Measurements from ENCODE around the gene DYNC2H1. TPM values are rescaled to one million over a fixed set of nuclear protein-coding genes. Genes with fewer than 3 reads are reported as not detected.

The DYNC2H1 gene
- total and polyA plus RNA-seq, 3 donors from 2014 or later, result 28.7 to 43.1 (median 31.5) TPM

DNA sequence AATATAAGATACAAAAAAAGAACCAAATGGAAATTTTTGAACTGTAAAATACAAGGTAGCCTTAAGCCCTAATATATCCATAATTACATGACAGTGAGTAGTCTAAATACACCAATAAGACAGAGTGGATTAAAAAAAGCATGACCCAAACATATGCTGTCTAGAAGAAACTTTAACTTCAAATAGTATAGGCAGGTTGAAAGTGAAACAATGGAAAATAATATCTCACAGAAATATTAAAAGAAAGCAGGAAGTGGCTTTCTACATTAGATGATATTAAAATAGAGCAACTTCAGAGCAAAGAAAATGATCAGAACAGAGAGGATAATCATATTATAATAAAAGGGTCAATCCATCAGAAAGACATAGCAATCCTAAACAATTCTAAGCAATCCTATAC is 39.1 kb upstream of the DYNC2H1 start:
- no peaks in the 10 kb centered on the region for H3K36me3 ChIP-seq (ENCODE audit: low read depth, missing control alignments)
- TF ChIP-seq, protein P1, sequence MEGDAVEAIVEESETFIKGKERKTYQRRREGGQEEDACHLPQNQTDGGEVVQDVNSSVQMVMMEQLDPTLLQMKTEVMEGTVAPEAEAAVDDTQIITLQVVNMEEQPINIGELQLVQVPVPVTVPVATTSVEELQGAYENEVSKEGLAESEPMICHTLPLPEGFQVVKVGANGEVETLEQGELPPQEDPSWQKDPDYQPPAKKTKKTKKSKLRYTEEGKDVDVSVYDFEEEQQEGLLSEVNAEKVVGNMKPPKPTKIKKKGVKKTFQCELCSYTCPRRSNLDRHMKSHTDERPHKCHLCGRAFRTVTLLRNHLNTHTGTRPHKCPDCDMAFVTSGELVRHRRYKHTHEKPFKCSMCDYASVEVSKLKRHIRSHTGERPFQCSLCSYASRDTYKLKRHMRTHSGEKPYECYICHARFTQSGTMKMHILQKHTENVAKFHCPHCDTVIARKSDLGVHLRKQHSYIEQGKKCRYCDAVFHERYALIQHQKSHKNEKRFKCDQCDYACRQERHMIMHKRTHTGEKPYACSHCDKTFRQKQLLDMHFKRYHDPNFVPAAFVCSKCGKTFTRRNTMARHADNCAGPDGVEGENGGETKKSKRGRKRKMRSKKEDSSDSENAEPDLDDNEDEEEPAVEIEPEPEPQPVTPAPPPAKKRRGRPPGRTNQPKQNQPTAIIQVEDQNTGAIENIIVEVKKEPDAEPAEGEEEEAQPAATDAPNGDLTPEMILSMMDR (IDR thresholded peaks at IDR 0.05), result no peak
- TF ChIP-seq POLR2A (IDR thresholded peaks at IDR 0.05), result no peak
- H3K27ac ChIP-seq, result no peak overlapping the region
- H3K27me3 ChIP-seq, result no peaks in the 10 kb centered on the region
- no peak overlapping the region for H3K4me3 ChIP-seq
- no peaks in the 10 kb centered on the region for H3K9me3 ChIP-seq
- no peaks in the 10 kb centered on the region for H3K4me1 ChIP-seq
- no peak for DNase-seq
- intact Hi-C loops (cut with DNase I; ENCODE audit: low total_unique reads), result no loop called here

DNA sequence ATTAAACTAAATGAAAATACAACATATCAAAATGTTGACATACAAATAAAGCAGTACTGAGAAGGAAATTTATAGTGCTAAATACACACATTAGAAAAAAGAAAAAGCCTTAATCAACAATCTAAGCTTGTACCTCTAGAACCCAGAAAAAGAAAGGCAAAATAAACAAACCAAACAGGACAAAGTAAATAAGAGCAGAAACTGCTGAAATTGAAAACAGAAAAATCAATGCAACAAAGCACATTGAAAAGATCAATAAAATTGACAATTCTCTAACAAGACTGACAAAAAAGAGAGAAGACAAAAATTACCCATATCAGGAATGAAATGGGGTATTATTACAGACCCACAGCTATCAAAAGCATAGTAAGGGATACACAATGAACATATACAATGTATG is 38.2 kb upstream of the DYNC2H1 start:
- no peak for TF ChIP-seq POLR2A (IDR thresholded peaks at IDR 0.05)
- TF ChIP-seq, protein P1 (IDR thresholded peaks at IDR 0.05), result no peak
- Histone ChIP-seq H3K9me3 (no peaks in the 10 kb centered on the region), H3K36me3 (ENCODE audit: low read depth, missing control alignments) (no peaks in the 10 kb centered on the region), H3K27ac (no peak overlapping the region), H3K27me3 (no peaks in the 10 kb centered on the region), H3K4me1 (no peaks in the 10 kb centered on the region), H3K4me3 (no peak overlapping the region)
- intact Hi-C loops (cut with DNase I; ENCODE audit: low total_unique reads), result no loop called here
- no peak for DNase-seq

DNA sequence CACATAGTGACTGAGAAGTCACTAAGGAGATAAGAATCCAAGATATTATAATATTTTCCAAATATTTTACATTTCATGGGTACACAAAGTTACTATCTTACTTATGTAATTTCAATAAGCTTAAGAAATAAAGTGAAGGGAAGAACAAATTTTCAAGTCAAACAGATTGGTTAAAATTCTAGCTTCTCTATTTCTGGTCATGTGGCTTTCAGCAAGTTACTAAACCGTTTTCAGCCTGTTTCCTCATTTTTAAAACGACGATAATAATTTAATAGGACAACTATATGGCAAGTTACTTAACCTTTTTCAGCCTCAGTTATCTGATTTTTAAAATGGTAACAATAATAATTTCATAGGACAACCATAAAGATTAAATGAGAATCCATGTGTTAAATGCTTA is 32.9 kb upstream of the DYNC2H1 start:
- Histone ChIP-seq H3K27ac (no peak overlapping the region), H3K9me3 (no peaks in the 10 kb centered on the region), H3K36me3 (ENCODE audit: low read depth, missing control alignments) (no peaks in the 10 kb centered on the region), H3K27me3 (no peaks in the 10 kb centered on the region), H3K4me3 (no peak overlapping the region), H3K4me1 (no peaks in the 10 kb centered on the region)
- DNase-seq, result no peak
- WGBS, 2 donors, result 89 to 91% methylated on average over 3 of the region's 3 CpGs
- intact Hi-C loops (cut with DNase I; ENCODE audit: low total_unique reads), result no loop called here
- TF ChIP-seq POLR2A (IDR thresholded peaks at IDR 0.05), result no peak
- TF ChIP-seq, protein P1 (IDR thresholded peaks at IDR 0.05), result no peak

DNA sequence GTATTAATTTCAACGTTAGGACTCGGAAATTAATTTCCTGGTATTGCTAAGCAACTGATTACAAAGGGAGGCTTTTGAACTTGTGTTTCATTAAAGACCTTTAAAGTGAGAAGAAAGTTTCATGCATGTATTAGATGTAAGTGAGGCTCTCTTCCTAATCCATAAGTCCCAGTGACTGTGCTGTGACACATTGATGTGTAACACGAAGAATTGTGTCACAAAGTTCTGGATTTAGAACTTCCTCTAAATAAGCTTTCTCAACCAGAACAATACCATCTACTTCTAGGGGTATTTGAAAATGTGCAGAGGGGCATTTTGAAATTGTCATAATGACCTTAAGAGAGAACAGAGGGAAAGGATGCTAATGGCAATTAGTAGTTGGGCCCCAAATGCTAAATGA is 31.7 kb upstream of the DYNC2H1 start:
- intact Hi-C loops (cut with DNase I; ENCODE audit: low total_unique reads), result no loop called here
- no peak for DNase-seq
- Histone ChIP-seq H3K4me1 (no peaks in the 10 kb centered on the region), H3K36me3 (ENCODE audit: low read depth, missing control alignments) (no peaks in the 10 kb centered on the region), H3K4me3 (no peak overlapping the region), H3K27ac (no peak overlapping the region), H3K9me3 (no peaks in the 10 kb centered on the region), H3K27me3 (no peaks in the 10 kb centered on the region)
- 93 to 95% methylated on average over 3 of the region's 3 CpGs for WGBS, 2 donors
- TF ChIP-seq POLR2A (IDR thresholded peaks at IDR 0.05), result no peak
- TF ChIP-seq, protein P1 (IDR thresholded peaks at IDR 0.05), result no peak

DNA sequence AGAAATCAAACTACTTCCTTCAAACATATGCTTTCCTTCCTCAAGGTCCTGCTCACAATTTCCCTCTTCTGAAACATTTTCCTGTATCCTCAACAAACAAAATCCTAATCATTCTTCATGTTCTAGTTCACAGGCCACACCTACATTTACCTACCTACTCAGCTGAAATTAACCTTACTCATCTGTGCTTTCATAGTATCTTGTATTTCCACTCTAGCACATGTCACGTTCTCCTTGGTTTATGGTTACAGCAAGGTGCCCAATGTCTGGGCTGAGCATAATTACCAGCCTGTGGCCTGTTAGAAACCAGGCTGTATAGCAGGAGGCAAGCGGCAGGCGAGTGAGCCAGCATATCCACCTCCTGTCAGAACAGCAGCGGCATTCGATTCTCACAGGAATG is 30.5 kb upstream of the DYNC2H1 start:
- Histone ChIP-seq H3K27ac (no peak overlapping the region), H3K4me3 (no peak overlapping the region), H3K9me3 (no peaks in the 10 kb centered on the region), H3K36me3 (ENCODE audit: low read depth, missing control alignments) (no peaks in the 10 kb centered on the region), H3K27me3 (no peaks in the 10 kb centered on the region), H3K4me1 (no peaks in the 10 kb centered on the region)
- no peak for DNase-seq
- intact Hi-C loops (cut with DNase I; ENCODE audit: low total_unique reads), result no loop called here
- 96 to 99% methylated on average over 5 of the region's 5 CpGs for WGBS, 2 donors
- TF ChIP-seq, protein P1 (IDR thresholded peaks at IDR 0.05), result no peak
- no peak for TF ChIP-seq POLR2A (IDR thresholded peaks at IDR 0.05)
